Measurements from ENCODE around the gene MROH2B.
"Not testable (repeated sequence)": the region's sequence is repeated elsewhere in the genome, so short reads cannot be mapped to it uniquely, and the experiment has no call there.

MROH2B gene

DNA sequence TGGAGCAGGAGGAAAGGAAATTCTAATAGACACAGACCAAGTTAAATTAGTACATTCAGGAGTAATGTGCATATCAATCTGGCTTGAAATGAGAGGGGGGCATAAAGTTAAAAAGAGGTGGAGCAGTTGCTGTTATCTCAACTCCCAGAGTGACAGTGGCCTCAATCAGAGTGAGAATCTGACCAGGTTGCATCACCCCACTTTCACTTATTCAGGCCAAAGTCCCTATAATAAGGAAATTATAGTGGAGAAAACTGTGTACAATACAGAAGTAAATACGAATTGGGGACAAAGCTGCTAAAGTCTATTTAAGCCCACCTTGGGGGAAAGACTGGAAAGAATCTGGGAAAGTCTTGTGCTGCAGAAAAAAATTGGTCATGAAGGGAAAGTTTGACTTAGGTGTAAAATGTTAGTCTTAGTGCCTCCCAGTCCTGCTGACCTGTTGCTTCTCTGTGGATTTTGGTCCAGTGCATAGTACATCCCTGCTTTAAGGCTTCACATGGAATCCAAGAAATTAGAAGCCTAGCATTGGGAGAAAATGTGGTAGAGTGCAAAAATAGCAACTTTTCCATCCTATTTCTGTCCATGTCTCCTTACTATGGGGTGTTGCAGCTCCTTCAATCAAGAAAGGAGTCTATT, 27.9 kb downstream of the MROH2B start:
- no peak for DNase-seq (ENCODE audit: low read depth in 1 of 2, low spot score in 1 of 2)
- TF ChIP-seq, protein P1, sequence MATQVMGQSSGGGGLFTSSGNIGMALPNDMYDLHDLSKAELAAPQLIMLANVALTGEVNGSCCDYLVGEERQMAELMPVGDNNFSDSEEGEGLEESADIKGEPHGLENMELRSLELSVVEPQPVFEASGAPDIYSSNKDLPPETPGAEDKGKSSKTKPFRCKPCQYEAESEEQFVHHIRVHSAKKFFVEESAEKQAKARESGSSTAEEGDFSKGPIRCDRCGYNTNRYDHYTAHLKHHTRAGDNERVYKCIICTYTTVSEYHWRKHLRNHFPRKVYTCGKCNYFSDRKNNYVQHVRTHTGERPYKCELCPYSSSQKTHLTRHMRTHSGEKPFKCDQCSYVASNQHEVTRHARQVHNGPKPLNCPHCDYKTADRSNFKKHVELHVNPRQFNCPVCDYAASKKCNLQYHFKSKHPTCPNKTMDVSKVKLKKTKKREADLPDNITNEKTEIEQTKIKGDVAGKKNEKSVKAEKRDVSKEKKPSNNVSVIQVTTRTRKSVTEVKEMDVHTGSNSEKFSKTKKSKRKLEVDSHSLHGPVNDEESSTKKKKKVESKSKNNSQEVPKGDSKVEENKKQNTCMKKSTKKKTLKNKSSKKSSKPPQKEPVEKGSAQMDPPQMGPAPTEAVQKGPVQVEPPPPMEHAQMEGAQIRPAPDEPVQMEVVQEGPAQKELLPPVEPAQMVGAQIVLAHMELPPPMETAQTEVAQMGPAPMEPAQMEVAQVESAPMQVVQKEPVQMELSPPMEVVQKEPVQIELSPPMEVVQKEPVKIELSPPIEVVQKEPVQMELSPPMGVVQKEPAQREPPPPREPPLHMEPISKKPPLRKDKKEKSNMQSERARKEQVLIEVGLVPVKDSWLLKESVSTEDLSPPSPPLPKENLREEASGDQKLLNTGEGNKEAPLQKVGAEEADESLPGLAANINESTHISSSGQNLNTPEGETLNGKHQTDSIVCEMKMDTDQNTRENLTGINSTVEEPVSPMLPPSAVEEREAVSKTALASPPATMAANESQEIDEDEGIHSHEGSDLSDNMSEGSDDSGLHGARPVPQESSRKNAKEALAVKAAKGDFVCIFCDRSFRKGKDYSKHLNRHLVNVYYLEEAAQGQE (IDR thresholded peaks at IDR 0.05; ENCODE audit: insufficient replicate concordance, low read depth), result no peak
- TF ChIP-seq GABPA (IDR thresholded peaks at IDR 0.05; ENCODE audit: low read depth) (no peak), POLR2AphosphoS5 (IDR thresholded peaks at IDR 0.05; ENCODE audit: low read depth) (no peak), SPI1 (IDR thresholded peaks at IDR 0.05; ENCODE audit: borderline replicate concordance, low read depth) (no peak)
- TF ChIP-seq, protein P2, sequence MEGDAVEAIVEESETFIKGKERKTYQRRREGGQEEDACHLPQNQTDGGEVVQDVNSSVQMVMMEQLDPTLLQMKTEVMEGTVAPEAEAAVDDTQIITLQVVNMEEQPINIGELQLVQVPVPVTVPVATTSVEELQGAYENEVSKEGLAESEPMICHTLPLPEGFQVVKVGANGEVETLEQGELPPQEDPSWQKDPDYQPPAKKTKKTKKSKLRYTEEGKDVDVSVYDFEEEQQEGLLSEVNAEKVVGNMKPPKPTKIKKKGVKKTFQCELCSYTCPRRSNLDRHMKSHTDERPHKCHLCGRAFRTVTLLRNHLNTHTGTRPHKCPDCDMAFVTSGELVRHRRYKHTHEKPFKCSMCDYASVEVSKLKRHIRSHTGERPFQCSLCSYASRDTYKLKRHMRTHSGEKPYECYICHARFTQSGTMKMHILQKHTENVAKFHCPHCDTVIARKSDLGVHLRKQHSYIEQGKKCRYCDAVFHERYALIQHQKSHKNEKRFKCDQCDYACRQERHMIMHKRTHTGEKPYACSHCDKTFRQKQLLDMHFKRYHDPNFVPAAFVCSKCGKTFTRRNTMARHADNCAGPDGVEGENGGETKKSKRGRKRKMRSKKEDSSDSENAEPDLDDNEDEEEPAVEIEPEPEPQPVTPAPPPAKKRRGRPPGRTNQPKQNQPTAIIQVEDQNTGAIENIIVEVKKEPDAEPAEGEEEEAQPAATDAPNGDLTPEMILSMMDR (IDR thresholded peaks at IDR 0.05; ENCODE audit: insufficient read depth, low read length), result no peak
- Histone ChIP-seq H3K4me3 (replicated peaks; ENCODE audit: insufficient read depth, low read length) (no peak overlapping the region), H3K27ac (replicated peaks) (no peak overlapping the region), H3K27me3 (ENCODE audit: insufficient read depth, poor library complexity, severe bottlenecking) (peaks cover 6% of the 10 kb centered on the region)

- TF ChIP-seq GABPA (IDR thresholded peaks at IDR 0.05; ENCODE audit: low read depth) (no peak), POLR2AphosphoS5 (IDR thresholded peaks at IDR 0.05; ENCODE audit: low read depth) (no peak), SPI1 (IDR thresholded peaks at IDR 0.05; ENCODE audit: borderline replicate concordance, low read depth) (no peak)
- TF ChIP-seq, protein P1 (IDR thresholded peaks at IDR 0.05; ENCODE audit: insufficient replicate concordance, low read depth), result no peak
- TF ChIP-seq, protein P2 (IDR thresholded peaks at IDR 0.05; ENCODE audit: insufficient read depth, low read length), result no peak
- Histone ChIP-seq H3K27ac (replicated peaks) (no peak overlapping the region), H3K4me3 (replicated peaks; ENCODE audit: insufficient read depth, low read length) (no peak overlapping the region), H3K27me3 (ENCODE audit: insufficient read depth, poor library complexity, severe bottlenecking) (no peaks in the 10 kb centered on the region)
- no peak for DNase-seq (ENCODE audit: low read depth in 1 of 2, low spot score in 1 of 2)
Measured at GRCh38 chr5:41032973-41033372, 38.2 kb downstream of the MROH2B start.

DNA sequence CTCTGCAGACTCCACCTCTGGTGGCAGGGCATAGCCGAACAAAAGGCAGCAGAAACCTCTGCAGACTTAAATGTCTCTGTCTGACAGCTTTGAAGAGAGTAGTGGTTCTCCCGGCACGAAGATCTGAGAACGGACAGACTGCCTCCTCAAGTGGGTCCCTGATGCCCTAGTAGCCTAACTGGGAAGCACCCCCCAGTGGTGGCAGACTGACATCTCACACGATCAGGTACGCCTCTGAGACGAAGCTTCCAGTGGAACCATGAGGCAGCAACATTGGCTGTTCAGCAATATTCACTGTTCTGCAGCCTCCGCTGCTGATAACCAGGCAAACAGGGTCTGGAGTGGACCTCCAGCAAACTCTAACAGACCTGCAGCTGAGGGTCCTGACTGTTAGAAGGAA, 48.5 kb downstream of the MROH2B start:
- H3K4me3 ChIP-seq (replicated peaks; ENCODE audit: insufficient read depth, low read length); DNase-seq (ENCODE audit: low read depth in 1 of 2, low spot score in 1 of 2); H3K27me3 ChIP-seq (ENCODE audit: insufficient read depth, poor library complexity, severe bottlenecking); H3K27ac ChIP-seq (replicated peaks): not testable (repeated sequence)

GRCh38 chr5:41012318-41012717, 58.8 kb downstream of the MROH2B start:
- TF ChIP-seq, protein P2 (IDR thresholded peaks at IDR 0.05; ENCODE audit: insufficient read depth, low read length), result no peak
- no peaks in the 10 kb centered on the region for H3K27me3 ChIP-seq (ENCODE audit: insufficient read depth, poor library complexity, severe bottlenecking)
- DNase-seq (ENCODE audit: low read depth in 1 of 2, low spot score in 1 of 2), result no peak
- no peak overlapping the region for H3K4me3 ChIP-seq (replicated peaks; ENCODE audit: insufficient read depth, low read length)
- H3K27ac ChIP-seq (replicated peaks), result no peak overlapping the region
